H1 (cell line): ENCODE data around the gene SPATS2.

ENCODE experiments used
- CTCF ChIP-seq, 3 experiments: IDR thresholded peaks; 1 replicate in 2 of 3; 2 replicates in 1 of 3; pipeline versions ENCODE4 v1.5.1 to v1.6.1; 2011; ENCODE audit warnings: low read length in 3 of 3, mild to moderate bottlenecking in 3 of 3, inconsistent platforms in 2 of 3, low read depth in 1 of 3, moderate library complexity in 1 of 3; ENCODE audit not compliant: insufficient read depth in 1 of 3; ENCODE audit errors: control extremely low read depth in 1 of 3
- EZH2 ChIP-seq: fragments of 200-600 bp; sonication (generic); IDR thresholded peaks from 2 replicates; pipeline ENCODE4 v1.7.1; 2012; ENCODE audit warnings: low read depth, mild to moderate bottlenecking, moderate library complexity, low read length, inconsistent platforms; ENCODE audit not compliant: severe bottlenecking
- GTF2F1 ChIP-seq: IDR thresholded peaks from 2 replicates; pipeline ENCODE4 v1.6.1; 2012; ENCODE audit warnings: low read depth, low read length, improper control_type of control experiment, borderline replicate concordance
- POLR2A ChIP-seq, 2 experiments: IDR thresholded peaks; 1 replicate in 1 of 2; 2 replicates in 1 of 2; pipeline ENCODE4 v1.6.1; 2011; ENCODE audit warnings: low read depth in 2 of 2, low read length in 2 of 2, mild to moderate bottlenecking in 2 of 2; ENCODE audit errors: control extremely low read depth in 1 of 2
- RFX5 ChIP-seq: IDR thresholded peaks from 2 replicates; pipeline ENCODE4 v1.6.1; 2011; ENCODE audit warnings: low read depth, low read length, improper control_type of control experiment, borderline replicate concordance
- TAF1 ChIP-seq: IDR thresholded peaks from 2 replicates; pipeline ENCODE4 v1.6.1; 2011; ENCODE audit warnings: mild to moderate bottlenecking, low read depth, low read length

GRCh38 chr12:49564686-49565405 lies 197.6 kb downstream of the SPATS2 start:
- TF ChIP-seq GTF2F1 (no peak), RFX5 (no peak), CTCF (IDR thresholded peaks at IDR 0.05; ENCODE audit: control extremely low read depth in 1 of 3, insufficient read depth in 1 of 3, low read depth in 1 of 3, low read length in 3 of 3) (no peak), TAF1 (no peak), EZH2 (no peak), POLR2A (IDR thresholded peaks at IDR 0.05; ENCODE audit: control extremely low read depth in 1 of 2, low read depth in 2 of 2, low read length in 2 of 2) (no peak)
